Ovary (tissue), 3 donors: ENCODE measurements around the gene TTC39B.

Experiments used
- EP300 ChIP-seq: sonication (generic); formaldehyde crosslinking; IDR thresholded peaks from one replicate; pipeline ENCODE4 v1.6.1; 2017; ENCODE audit warnings: antibody characterized with exemption
- POLR2A ChIP-seq: fragments of 450-650 bp; IDR thresholded peaks from one replicate; pipeline ENCODE4 v1.6.1; 2017; ENCODE audit warnings: antibody characterized with exemption, mild to moderate bottlenecking, moderate library complexity
- TF ChIP-seq, protein P1 (sequence below), 3 donors: fragments of 450-650 bp in 2 of 3; fragments of 200-600 bp in 1 of 3; IDR thresholded peaks; one replicate each; pipeline versions ENCODE4 v1.5.1 to v1.8.0; 2016 to 2022; ENCODE audit warnings: antibody characterized with exemption in 3 of 3, mild to moderate bottlenecking in 1 of 3
- donor health status: DM: no; HTN: no; CAD: no.

DNA sequence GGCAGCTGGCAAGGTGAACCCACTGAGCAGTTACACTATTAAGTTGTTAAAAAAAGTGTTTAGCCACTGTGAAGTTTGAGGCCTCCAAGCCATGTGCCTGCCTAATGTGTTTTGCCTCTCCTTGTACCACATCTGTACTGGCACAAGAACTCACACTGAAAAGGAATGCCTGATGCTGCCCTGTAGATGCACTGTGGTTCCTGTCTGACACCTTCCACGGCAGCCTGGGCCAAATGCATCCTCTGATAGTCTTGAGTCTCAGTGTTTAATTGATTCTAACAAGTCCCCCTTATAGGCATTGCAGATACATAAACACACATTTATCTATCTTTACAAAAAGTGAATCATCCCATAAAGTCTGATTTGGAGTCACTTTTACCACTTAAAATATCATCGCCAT, 169.9 kb downstream of the TTC39B start:
- TF ChIP-seq, protein P1, sequence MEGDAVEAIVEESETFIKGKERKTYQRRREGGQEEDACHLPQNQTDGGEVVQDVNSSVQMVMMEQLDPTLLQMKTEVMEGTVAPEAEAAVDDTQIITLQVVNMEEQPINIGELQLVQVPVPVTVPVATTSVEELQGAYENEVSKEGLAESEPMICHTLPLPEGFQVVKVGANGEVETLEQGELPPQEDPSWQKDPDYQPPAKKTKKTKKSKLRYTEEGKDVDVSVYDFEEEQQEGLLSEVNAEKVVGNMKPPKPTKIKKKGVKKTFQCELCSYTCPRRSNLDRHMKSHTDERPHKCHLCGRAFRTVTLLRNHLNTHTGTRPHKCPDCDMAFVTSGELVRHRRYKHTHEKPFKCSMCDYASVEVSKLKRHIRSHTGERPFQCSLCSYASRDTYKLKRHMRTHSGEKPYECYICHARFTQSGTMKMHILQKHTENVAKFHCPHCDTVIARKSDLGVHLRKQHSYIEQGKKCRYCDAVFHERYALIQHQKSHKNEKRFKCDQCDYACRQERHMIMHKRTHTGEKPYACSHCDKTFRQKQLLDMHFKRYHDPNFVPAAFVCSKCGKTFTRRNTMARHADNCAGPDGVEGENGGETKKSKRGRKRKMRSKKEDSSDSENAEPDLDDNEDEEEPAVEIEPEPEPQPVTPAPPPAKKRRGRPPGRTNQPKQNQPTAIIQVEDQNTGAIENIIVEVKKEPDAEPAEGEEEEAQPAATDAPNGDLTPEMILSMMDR (IDR thresholded peaks at IDR 0.05), result no peak
- TF ChIP-seq EP300 (no peak), POLR2A (no peak)
